ENCODE data around the gene VPS54.
"Not testable (repeated sequence)": the region's sequence is repeated elsewhere in the genome, so short reads cannot be mapped to it uniquely, and the experiment has no call there.

DNA sequence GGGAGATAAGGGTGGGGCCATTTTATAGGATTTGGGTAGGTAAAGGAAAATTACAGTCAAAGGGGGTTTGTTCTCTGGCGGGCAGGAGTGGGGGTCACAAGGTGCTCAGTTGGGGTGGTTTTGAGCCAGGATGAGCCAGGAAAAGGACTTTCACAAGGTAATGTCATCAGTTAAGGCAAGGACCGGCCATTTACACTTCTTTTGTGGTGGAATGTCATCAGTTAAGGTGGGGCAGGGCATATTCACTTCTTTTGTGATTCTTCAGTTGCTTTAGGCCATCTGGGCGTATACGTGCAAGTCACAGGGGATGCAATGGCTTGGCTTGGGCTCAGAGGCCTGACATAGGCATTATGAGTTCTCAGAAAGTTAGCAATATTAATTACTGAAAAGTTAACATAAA is 171.7 kb downstream of the VPS54 start:
- TF ChIP-seq, protein P1, sequence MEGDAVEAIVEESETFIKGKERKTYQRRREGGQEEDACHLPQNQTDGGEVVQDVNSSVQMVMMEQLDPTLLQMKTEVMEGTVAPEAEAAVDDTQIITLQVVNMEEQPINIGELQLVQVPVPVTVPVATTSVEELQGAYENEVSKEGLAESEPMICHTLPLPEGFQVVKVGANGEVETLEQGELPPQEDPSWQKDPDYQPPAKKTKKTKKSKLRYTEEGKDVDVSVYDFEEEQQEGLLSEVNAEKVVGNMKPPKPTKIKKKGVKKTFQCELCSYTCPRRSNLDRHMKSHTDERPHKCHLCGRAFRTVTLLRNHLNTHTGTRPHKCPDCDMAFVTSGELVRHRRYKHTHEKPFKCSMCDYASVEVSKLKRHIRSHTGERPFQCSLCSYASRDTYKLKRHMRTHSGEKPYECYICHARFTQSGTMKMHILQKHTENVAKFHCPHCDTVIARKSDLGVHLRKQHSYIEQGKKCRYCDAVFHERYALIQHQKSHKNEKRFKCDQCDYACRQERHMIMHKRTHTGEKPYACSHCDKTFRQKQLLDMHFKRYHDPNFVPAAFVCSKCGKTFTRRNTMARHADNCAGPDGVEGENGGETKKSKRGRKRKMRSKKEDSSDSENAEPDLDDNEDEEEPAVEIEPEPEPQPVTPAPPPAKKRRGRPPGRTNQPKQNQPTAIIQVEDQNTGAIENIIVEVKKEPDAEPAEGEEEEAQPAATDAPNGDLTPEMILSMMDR (IDR thresholded peaks at IDR 0.05; ENCODE audit: insufficient read depth, low read length, poor library complexity, severe bottlenecking): not testable (repeated sequence)
- TF ChIP-seq EZH2phosphoT487 (conservative IDR thresholded peaks at IDR 0.05; ENCODE audit: low read length): not testable (repeated sequence)

All from SU-DHL-6 (cell line).